HG03521 (cell line): Measurements from ENCODE around the gene INPP5E.

Experiments used
- ATAC-seq: cut with Tn5 transposase; IDR thresholded peaks from one replicate; pipeline ENCODE4 v1.9.1; 2021; ENCODE audit warnings: mild to moderate bottlenecking, moderate library complexity; ENCODE audit not compliant: unreplicated experiment

INPP5E gene

GRCh38 chr9:136391737-136392537, 47.7 kb downstream of the INPP5E start:
- no peak for ATAC-seq

- no peak for ATAC-seq
These were observed 50.2 kb downstream of the INPP5E start for GRCh38 chr9:136389396-136389795.

GRCh38 chr9:136387217-136387616, 52.4 kb downstream of the INPP5E start:
- no peak for ATAC-seq

- no peak for ATAC-seq
These were observed 53.6 kb downstream of the INPP5E start for GRCh38 chr9:136386018-136386417.

- no peak for ATAC-seq
These were observed 54.6 kb downstream of the INPP5E start for GRCh38 chr9:136385015-136385414.

- ATAC-seq: no peak
These were observed 56.2 kb downstream of the INPP5E start for GRCh38 chr9:136383436-136383835.

GRCh38 chr9:136381966-136382513, 57.6 kb downstream of the INPP5E start:
- no peak for ATAC-seq

GRCh38 chr9:136381311-136381710, 58.3 kb downstream of the INPP5E start:
- no peak for ATAC-seq

GRCh38 chr9:136380381-136380780, 59.3 kb downstream of the INPP5E start:
- ATAC-seq: no peak

GRCh38 chr9:136379891-136380290, 59.8 kb downstream of the INPP5E start:
- no peak for ATAC-seq

- no peak for ATAC-seq
These were observed 60.2 kb downstream of the INPP5E start for GRCh38 chr9:136379401-136379800.

- no peak for ATAC-seq
These were observed 60.7 kb downstream of the INPP5E start for GRCh38 chr9:136379003-136379287.
